ENCODE results near the gene NDUFB10.

- TF ChIP-seq EZH2phosphoT487 (IDR thresholded peaks at IDR 0.05; ENCODE audit: borderline replicate concordance, low read depth) (no peak), CTCF (IDR thresholded peaks at IDR 0.05) (no peak), REST (IDR thresholded peaks at IDR 0.05; ENCODE audit: low read depth, low read length) (no peak), RAD21 (IDR thresholded peaks at IDR 0.05; ENCODE audit: low read length) (no peak), FOXJ3 (CRISPR knock-in tag; IDR thresholded peaks at IDR 0.05) (no peak)
These were observed 27.9 kb downstream of the NDUFB10 start for GRCh38 chr16:1987198-1987597.
